Testis (tissue), 2 donors: ENCODE measurements around the gene SSBP3.

ENCODE experiments used
- CTCF ChIP-seq, 3 experiments: fragments of 450-650 bp in 2 of 3; fragments of 200-600 bp in 1 of 3; sonication (generic) in 1 of 3; IDR thresholded peaks; one replicate each; pipeline ENCODE4 v1.5.1; 2016 to 2019; ENCODE audit warnings: antibody characterized with exemption in 3 of 3, mild to moderate bottlenecking in 2 of 3, moderate library complexity in 1 of 3
- POLR2A ChIP-seq: fragments of 450-650 bp; IDR thresholded peaks from one replicate; pipeline ENCODE4 v1.6.1; 2017; ENCODE audit warnings: antibody characterized with exemption, mild to moderate bottlenecking, moderate library complexity

DNA sequence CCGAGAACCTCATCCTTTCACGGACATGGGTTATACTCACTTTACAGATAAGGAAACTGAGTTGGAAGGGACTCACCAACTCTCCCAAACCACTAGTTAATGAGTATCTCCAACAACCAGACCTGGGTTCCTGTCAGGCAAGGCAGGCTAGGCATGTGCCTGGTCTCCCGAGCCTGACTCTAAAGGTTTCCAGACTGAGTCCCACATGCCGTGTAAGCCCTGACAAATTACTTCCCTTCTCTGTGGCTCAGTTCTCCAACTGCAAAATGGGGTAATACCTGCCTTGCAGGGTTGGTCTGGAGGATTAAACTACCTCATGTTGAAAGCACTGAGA is 34.3 kb downstream of the SSBP3 start:
- no peak for TF ChIP-seq CTCF (IDR thresholded peaks at IDR 0.05)
- no peak for TF ChIP-seq POLR2A
